GM04503 (cell line): ENCODE results near the gene DSTYK.

Source experiments
- DNase-seq: peaks from one replicate; pipeline ENCODE4 v3.0.0-alpha.2; 2012; ENCODE audit warnings: low read depth

DSTYK gene

DNA sequence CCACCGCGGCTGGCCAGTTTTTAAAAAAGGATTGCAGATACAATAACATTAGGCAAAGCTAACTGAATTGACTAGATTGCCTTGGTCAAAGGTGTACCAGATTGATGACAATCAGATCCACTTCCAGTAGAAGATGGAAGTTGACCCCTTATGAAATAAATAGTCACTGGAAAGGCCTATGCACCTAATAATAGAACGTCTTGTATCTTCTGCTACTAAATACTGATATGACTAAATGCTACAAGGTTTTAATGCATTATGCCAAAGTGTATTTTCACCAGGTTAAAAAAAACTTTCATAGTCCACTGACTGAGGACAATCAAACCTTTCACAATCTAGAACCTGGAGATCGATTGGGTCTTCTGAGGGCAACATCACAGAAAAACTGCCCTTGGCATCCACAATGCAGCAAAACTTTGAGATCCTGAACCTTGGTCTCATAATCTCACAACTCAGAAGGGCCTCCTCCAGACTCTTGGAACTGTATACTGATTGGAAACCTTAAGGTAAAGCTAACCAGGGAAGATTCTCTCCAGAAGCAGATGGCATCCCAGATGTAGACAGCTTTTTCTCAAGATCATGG is 82.0 kb downstream of the DSTYK start:
- no peak for DNase-seq

DNA sequence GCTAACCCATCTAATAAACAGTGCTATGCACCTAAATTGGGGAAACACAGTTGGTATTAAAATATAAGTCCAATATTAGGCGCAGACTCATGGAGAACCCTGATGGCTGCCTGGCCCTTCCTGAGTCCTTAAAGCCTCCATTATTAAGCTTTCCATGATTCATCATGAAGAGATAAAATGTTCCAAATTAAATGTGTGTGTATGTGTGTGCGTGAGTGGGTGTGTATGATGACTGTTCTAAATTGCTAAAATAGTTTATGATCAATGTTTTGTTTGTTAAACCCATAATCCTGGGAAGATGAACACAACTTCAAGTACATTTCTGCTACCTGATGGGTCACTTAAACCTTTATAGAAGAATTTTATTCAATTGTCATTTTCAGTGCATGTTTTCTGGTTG is 83.5 kb downstream of the DSTYK start:
- DNase-seq: no peak

DNA sequence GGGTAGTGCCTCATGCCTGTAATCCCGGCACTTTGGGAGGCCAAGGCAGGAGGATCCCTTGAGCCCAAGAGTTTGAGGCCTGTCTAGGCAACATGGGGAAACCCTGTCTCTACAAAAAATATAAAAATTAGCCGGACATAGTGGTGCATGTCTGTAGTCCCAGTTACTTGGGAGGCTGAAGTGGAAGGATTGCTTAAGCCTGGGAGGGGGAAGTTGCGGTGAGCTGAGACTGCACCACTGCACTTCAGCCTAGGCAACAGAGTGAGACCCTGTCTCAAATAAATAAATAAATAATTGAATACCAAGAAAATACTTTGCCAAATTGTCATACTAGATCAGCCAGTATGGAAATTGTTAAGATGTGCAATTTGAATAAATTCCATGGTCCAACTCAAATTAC is 83.9 kb downstream of the DSTYK start:
- DNase-seq: no peak

DNA sequence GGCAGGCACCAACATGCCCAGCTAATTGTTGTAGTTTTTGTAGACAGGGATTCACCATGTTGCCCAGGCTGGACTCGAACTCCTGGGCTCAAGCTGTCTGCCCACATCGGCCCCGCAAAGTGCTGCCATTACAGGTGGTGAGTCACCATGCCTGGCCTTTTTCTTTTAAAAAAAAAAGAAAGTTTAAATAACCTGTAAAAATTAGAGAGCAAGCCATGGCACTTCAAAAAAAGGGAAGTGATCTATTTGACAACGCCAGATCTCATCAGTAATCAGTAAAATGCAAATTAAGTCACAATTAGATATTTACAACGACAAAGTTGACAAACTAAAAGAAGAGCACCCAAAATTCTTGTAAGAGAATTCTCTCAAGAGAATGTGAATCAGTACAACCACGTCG is 86.8 kb downstream of the DSTYK start:
- DNase-seq: no peak

DNA sequence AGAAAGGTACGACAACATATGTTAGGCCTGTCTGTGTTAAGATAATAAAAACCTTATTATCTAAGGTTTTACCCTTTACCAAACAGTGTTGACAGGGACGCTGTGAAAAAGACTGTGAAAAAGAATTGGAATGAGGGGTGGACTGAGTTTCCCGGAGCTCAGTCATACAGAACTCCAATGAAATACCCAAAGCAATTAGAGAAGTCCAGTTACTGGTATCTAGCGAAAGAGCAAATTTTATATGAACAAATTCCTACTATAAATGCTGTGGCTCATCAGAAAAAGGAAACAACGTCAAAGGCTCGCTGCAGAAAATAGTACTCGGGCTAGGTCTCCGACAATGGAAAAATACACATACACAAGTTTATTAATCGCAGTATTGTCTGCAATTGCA is 89.0 kb downstream of the DSTYK start:
- DNase-seq: no peak

DNA sequence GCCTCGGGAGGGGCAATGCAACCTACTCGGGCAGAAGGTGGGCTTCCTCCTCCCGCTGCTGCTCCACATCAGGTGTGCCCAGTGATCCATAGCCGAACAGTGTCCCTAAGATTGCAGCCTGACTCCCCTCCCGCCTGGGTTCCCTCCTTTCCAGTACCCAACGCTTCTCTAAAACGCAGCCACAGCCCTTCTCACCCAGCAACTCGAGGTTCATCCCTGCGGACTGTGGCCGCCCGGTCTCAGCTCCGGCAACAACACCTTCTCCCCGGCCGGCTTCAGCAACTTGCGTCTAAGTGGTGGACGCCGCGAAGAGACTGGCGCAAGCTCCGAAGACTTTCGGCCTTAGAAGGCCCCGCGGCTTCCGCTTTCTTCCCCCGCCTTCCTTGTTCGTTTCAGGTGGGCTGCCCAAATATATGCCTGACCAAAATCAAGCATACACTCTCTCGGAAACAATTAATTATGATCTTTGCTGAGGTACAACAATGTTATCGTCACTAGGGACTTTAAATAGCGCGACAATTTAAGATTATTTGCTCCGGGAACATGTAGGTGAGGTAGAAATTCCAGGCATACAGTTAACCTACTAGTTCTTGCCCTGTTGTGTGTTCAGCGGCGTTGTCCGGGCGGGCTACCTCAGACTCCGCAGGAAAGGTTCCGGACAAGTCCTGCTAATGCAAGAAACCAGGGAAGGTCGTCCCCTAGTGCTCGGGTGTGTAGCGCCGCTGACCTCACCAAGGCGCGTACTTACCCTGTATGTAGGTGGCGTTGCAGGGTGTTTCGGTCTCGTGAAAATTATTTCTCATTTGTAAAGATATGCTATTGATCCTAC is 89.6 kb downstream of the DSTYK start, which contains the start of gene RBBP5:
RBBP5 (minus strand) TSS at position 319 of the 829 bp plus-strand sequence; CDS start at position 214, 105 bp downstream.
- peak; percentile 83 for DNase-seq

DNA sequence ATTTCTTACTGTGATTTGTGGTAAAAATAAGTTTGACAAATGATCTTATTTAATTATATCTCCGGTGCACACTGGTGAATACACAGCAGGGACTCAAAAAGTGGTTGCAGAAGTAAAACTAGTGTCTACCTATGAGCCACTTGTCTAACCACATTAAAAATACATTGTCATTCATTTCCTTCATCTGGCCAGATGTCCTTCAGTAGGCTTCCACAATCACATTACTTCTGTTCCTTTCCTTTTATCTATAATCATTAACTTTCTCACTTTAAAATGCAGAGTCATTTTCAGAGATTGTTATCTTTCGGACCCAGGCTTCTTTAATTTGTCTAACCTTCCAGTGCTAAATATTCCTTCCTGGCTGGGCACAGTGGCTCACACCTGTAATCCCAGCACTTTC is 92.8 kb downstream of the DSTYK start:
- no peak for DNase-seq

DNA sequence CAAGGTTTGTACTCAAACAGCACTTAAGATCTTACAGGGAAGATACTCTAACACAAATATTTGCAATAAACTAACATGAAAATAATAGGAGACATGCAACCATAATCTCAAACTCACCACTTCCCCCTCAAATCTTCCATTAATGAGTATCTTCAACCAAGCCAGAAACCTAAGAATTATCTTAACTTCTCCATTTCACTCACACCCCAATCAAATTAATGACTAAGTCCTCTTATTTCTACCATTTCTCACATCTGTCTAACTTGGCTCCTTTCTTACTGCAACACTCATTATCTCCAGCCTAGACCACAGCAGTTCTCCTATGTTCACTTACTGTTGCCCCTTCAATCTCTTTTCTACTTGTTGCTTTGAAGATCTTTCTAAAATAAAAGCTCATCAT is 100.1 kb downstream of the DSTYK start:
- no peak for DNase-seq

DNA sequence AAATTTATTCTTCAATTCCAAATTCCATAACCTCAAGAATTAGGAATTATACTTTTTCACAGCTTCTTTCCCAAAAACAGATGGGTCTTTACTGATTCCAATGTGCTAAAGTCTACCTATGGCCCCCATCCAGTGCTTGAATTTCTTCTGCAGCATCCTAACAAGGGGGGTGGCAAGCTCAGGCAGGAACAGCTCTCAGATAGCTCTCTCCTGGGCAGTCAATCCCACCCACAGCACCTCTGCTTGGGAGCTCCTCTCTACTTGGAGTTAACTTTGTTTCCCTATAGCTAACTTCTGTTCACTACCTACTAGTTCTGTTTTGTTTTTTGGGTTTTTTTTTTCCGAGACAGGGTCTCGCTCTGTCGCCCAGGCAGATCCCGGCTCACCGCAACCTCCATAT is 101.8 kb downstream of the DSTYK start:
- DNase-seq: no peak

DNA sequence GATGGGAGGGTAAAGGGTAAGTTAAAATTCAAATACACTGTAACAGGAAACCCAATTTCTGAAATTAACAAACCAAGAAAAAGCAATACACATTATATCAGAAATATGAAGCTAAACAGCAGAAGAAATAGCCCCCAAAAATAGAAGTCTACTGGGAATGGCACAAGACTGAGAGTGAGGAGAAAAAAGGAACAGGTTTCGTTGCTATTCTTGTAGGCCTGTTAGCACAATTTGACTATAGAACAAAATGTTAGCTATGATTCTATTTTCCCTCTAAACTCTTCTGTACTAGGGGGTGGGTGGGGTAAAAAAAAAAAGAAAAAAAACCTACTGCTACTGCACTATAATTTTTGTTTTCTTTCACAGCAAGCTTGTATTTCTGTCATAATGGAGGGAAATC is 102.2 kb downstream of the DSTYK start:
- DNase-seq: no peak

DNA sequence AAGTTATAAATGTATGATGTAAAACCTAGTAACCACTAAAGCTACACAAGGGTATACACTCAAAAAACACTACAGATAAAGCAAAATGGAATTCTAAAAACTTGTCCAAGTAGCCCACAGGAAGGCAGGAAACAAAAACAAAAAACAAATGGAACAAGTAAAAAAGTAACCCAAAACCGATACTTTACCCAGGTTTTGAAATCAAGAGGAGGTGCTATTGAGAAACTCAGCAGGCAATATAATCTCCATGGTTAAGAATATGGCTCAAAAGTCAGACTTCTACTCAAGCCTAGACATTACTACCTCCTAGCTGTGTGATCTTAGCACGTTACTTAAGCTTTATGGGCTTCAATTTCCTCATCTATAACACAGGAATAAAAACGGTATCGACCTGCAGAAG is 103.0 kb downstream of the DSTYK start:
- no peak for DNase-seq

DNA sequence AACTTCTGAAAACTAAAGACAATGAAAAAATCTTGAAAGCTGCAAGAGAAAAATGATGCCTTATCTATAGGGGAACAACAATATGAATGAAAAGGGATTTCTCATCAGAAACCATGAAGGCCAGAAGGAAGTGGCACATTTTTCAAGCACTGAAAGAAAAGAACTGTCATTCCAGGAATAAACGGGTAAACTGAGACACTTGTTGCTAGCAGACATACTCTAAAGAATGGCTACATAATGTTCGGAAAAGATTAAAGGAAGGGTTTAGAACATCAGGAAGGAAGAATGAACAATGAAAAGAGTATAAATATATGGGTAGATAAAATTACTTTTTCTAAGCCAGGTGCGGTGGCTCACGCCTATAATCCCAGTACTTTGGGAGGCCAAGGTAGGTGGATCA is 104.2 kb downstream of the DSTYK start:
- DNase-seq: no peak

DNA sequence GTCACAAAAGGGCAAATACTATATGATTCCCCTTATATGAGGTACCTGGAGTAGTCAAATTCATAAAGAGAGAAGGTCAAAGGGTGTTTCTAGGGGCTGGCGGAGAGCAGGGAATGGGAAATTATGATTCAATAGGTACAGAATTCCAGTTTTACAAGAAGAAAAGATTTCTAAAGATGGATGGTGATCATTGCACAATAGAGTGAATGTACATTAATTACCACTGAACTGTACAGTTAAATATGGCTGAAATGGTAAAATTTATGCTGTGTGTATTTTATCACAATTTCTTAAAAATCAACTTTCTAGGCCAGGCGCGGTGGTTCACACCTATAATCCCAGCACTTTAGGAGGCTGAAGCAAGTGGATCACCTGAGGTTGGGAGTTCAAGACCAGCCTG is 109.1 kb downstream of the DSTYK start:
- no peak for DNase-seq

DNA sequence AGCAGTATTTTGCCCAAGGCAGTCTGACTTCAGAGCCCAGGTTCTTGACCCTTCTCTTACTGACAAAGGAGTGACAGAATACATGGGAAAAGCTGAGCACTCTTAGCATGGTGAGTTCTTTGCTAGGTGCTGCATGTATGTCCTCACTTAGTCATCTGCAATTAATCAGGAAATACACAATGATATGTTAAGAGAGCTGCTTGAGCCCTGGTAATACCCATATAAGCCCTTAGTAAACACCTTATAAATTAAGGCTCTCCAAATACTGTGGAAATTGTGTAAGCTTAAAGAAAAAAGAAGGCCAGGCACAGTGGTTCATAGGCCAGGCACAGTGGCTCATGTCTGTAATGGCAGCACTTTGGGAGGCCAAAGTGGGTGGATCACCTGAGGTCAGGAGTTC is 113.3 kb downstream of the DSTYK start:
- DNase-seq: no peak

DNA sequence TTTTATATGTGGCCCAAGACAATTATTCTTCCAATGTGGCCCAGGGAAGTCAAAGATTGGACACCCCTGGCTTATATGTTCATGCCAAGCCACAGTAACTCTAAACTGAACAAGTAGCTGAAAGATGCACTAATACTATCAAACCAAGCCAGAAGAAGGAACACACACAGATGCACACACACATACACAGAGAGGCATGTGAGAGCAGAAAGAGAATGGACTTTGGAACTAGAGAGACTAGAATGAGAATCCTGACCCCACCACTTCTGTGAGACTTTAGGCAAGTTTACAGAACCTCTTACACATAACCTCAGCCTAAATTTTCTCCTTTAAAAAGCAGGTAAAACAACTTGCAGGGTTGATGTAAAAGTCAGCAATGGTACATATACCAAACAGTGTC is 116.1 kb downstream of the DSTYK start:
- no peak for DNase-seq
